C4-2B (cell line): ENCODE measurements around the gene SPG11.
"Not testable (repeated sequence)": the region's sequence is repeated elsewhere in the genome, so short reads cannot be mapped to it uniquely, and the experiment has no call there.

Experiments
- H3K27ac ChIP-seq: fragments of 450-650 bp; 2 replicates; pipeline ENCODE4 v1.5.1; 2017
- ZFX ChIP-seq: fragments of 450-650 bp; IDR thresholded peaks from 2 replicates; pipeline ENCODE4 v1.6.1; 2017
- TF ChIP-seq, protein P1 (sequence below): fragments of 450-650 bp; conservative IDR thresholded peaks from 2 replicates; pipeline ENCODE4 v1.5.1; 2017; ENCODE audit warnings: mild to moderate bottlenecking

Gene SPG11

DNA sequence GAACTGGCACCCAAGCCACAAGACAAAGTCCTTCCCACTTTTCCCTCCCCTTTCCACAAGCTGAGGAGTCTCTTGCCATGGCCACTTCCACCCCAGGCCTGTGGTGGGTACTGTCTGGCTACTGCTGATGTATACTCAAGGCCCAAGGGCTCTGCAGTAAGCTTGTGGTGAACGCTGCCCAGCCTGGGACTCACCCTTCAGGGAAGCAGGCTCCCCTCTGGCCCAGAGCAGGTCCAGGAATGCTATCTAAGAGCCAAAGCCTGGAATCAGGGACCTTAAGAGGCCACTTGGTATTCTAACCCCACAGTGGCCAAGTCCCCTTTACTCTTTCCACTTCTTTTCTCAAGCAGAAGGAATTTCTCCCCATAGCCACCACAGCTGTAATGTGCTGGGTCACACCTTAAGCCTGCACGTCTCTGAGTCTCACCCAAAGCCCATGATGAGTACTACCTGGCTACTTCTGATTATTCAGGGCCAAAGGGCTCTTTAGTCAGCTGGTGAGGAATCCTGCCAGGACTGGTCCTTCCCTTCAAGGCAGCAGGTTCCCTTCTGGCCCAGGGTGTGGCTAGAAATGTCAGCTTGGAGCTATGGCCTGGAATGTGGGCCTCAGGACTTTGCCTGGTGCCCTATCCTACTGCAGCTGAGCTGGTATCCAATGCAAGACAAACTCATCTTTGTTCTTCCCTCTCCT is 43.6 kb upstream of the SPG11 start:
- TF ChIP-seq, protein P1, sequence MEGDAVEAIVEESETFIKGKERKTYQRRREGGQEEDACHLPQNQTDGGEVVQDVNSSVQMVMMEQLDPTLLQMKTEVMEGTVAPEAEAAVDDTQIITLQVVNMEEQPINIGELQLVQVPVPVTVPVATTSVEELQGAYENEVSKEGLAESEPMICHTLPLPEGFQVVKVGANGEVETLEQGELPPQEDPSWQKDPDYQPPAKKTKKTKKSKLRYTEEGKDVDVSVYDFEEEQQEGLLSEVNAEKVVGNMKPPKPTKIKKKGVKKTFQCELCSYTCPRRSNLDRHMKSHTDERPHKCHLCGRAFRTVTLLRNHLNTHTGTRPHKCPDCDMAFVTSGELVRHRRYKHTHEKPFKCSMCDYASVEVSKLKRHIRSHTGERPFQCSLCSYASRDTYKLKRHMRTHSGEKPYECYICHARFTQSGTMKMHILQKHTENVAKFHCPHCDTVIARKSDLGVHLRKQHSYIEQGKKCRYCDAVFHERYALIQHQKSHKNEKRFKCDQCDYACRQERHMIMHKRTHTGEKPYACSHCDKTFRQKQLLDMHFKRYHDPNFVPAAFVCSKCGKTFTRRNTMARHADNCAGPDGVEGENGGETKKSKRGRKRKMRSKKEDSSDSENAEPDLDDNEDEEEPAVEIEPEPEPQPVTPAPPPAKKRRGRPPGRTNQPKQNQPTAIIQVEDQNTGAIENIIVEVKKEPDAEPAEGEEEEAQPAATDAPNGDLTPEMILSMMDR: no peak
- TF ChIP-seq ZFX: no peak
- no peak overlapping the region for H3K27ac ChIP-seq

DNA sequence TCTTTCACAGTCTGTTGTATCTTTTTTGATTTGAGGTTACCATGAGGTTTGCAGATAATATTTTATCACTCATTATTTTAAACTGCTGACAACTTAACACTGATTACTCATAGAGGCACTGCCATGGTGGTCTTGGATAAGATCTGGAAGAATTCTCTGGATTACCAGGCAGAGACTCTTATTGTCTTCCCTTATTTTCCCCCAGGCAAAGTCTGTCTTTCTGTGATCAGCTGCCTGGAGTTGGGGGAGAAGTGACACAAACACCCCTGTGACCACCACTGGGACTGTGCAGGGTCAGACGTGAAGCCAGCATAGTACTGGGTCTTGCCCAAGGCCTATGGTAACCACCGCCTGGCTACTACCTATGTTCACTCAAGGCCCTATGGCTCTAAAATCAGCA is 42.9 kb upstream of the SPG11 start:
- TF ChIP-seq, protein P1: no peak
- H3K27ac ChIP-seq: no peak overlapping the region

DNA sequence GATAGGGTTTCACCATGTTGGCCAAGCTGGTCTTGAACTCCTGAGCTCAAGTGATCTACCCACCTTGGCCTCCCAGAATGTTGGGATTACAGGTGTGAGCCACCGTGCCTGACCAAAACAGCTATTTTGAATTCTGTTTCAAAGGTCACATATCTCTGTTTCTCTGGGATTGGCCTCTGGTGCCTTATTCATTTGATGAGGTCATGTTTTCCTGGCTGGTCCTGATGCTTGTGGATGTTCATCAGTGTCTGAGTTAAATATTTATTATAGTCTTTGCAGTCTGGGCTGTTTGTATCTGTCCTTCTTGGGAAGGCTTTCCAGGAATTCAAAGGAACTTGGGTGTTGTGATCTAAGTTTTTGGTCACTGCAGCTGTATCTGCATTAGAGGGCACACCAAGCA is 42.5 kb upstream of the SPG11 start:
- no peak for TF ChIP-seq ZFX
- TF ChIP-seq, protein P1: no peak
- H3K27ac ChIP-seq: no peak overlapping the region

DNA sequence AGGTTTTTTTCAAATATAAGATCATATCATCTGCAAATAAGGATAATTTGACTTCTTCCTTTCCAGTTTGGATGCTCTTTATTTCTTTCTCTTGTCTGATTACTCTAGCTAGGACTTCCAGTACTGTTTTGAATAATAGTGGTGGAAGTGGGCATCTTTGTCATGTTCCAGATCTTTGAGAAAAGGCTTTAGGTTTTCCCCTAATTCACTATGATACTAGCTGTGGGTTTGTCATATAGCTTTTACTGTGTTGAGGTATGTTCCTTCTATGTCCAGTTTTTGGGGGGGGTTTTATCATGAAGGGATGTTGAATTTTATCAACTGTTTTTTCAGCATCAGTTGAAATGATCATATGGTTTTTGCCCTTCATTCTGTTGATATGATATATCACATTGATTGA is 37.2 kb upstream of the SPG11 start:
- H3K27ac ChIP-seq: not testable (repeated sequence)

DNA sequence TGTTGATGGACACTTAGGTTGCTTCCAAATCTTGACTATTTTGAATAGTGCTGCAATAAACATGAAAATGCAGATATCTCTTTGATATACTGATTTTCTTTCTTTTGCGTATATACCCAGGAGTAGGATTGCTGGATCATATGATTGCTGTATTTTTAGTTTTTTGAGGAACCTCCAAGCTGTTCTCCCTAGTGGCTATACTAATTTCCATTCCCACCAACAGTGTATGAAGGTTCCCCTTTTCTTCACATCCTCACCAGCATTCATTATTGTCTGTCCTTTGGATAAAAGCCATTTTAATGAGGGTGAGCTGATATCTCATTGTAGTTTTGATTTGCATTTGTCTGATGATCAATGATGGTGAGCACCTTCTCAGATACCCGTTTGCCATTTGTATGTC is 35.2 kb upstream of the SPG11 start:
- no peak overlapping the region for H3K27ac ChIP-seq
- no peak for TF ChIP-seq ZFX
- TF ChIP-seq, protein P1: no peak

DNA sequence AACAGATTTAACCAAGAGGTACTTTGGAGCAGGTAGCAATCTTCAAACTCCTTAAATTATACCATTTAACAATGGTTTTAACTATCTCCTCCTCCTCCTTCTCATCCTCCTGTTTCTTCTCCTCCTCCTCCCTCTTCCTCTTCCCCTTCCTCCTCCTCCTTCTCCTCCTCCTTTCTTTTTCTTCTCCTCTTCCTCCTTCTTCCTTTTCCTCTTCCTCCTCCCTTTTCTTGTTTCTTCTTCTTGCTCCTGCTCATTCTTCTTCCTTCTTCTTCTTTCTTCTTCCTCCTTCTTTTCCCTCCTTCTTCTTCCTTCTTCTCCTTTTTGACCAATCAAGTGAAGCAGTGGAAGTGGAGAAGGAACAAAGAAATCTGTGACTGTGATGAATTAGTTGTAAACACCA is 33.6 kb upstream of the SPG11 start:
- H3K27ac ChIP-seq: no peak overlapping the region
- TF ChIP-seq, protein P1: no peak
- no peak for TF ChIP-seq ZFX

DNA sequence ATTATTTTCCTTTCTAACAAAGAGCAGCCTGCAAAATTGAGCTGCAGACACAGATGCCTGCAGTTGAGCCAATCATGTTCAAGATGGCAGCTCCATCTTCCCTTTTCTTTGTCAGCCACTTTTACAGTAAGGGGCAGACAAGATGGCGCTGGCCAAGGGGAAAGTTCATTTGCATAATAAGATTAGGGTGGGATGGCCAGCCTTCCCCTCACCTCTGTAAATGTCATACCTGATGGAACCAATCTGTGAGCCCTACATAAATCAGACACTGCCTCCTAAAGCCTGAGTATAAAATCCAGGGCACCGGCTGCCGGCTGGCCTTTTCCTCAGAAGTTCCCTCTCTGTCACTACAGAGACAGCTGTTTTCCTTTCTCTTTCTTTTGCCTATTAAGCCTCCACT is 31.8 kb upstream of the SPG11 start:
- TF ChIP-seq ZFX: no peak
- TF ChIP-seq, protein P1: no peak
- no peak overlapping the region for H3K27ac ChIP-seq

DNA sequence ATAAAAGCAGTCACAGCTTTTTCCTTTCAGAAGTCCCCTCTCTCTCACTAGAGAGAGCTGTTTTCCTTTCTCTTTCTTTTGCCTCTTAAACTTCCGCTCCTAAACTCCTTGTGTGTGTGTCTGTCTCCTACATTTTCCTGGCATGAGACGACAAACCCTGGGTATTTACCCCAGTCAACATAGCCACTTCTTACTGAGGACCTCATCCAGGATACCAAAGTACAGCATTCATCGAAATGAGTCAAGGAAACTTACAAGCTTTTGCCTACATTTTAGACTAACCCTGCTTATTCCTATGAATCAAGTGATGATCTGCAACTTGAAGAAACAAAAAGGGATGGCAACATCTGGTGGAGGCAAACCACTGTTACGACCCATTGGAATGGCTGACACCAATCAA is 31.0 kb upstream of the SPG11 start:
- TF ChIP-seq, protein P1: no peak
- no peak for TF ChIP-seq ZFX
- H3K27ac ChIP-seq: no peak overlapping the region
